Transverse colon (tissue), 4 donors: ENCODE data around the gene SH3RF1. TPM values are rescaled to one million over a fixed set of nuclear protein-coding genes. Genes with fewer than 3 reads are reported as not detected.

Experiments used
- DNase-seq: peaks from one replicate; pipeline ENCODE4 v3.0.0-alpha.2; 2019
- H3K27ac ChIP-seq, 4 donors: fragments of 200-600 bp; sonication (generic); 2 replicates each; pipeline ENCODE4 v1.5.1; 2016 to 2018; ENCODE audit warnings: inconsistent platforms in 4 of 4
- H3K27me3 ChIP-seq: fragments of 200-600 bp; sonication (generic); 2 replicates; pipeline ENCODE4 v1.5.1; 2017; ENCODE audit warnings: inconsistent platforms
- H3K36me3 ChIP-seq, 4 donors: fragments of 200-600 bp; sonication (generic); 2 replicates each; pipeline ENCODE4 v1.5.1; 2017 to 2019; ENCODE audit warnings: inconsistent platforms in 4 of 4
- H3K4me1 ChIP-seq, 4 donors: fragments of 200-600 bp; sonication (generic); 2 replicates each; pipeline ENCODE4 v1.5.1; 2017 to 2020; ENCODE audit warnings: inconsistent platforms in 4 of 4
- H3K4me3 ChIP-seq, 4 donors: fragments of 200-600 bp; sonication (generic); 1 replicate in 1 of 4; 2 replicates in 3 of 4; pipeline versions ENCODE4 v1.5.1 to v1.6.1; 2017 to 2019; ENCODE audit warnings: inconsistent platforms in 4 of 4
- H3K9me3 ChIP-seq, 2 donors: fragments of 200-600 bp; sonication (generic); 2 replicates each; pipeline ENCODE4 v1.5.1; 2017 to 2019; ENCODE audit warnings: inconsistent platforms in 2 of 2
- CTCF ChIP-seq, 5 experiments: fragments of 200-600 bp in 3 of 5; fragments of 450-650 bp in 2 of 5; sonication (generic) in 3 of 5; IDR thresholded peaks; 1 replicate in 2 of 5; 2 replicates in 3 of 5; pipeline ENCODE4 v1.5.1; 2016 to 2017; ENCODE audit warnings: antibody characterized with exemption in 5 of 5, inconsistent platforms in 3 of 5, mild to moderate bottlenecking in 2 of 5, moderate library complexity in 1 of 5
- EP300 ChIP-seq: sonication (generic); formaldehyde crosslinking; IDR thresholded peaks from one replicate; pipeline ENCODE4 v1.6.1; 2017; ENCODE audit warnings: antibody characterized with exemption, low read depth
- POLR2A ChIP-seq: fragments of 450-650 bp; IDR thresholded peaks from one replicate; pipeline ENCODE4 v1.6.1; 2016; ENCODE audit warnings: antibody characterized with exemption, mild to moderate bottlenecking, moderate library complexity
- POLR2AphosphoS5 ChIP-seq, 3 donors: sonication (generic); formaldehyde crosslinking; IDR thresholded peaks; one replicate each; pipeline ENCODE4 v1.6.1; 2016; ENCODE audit warnings: antibody characterized with exemption in 3 of 3
- WGBS, 2 donors: methylation state at CpG; one replicate each; pipeline ENCODE4 v1.1.5; 2018; ENCODE audit warnings: low coverage in 1 of 2; 5-methylcytosine and 5-hydroxymethylcytosine counted together
- in situ Hi-C, 4 donors: fragments of 200-750 bp; cut with MboI; loops; one replicate each; pipeline versions ENCODE4 v1.15.0 to v1.15.1; 2017; ENCODE audit warnings: low sequenced_read_pairs in 3 of 4, low pct_ligation_motif_present in 1 of 4, low pct_unique_long_range_greater_than_20kb in 1 of 4
- intact Hi-C: fragments of 100-400 bp; cut with DNase I; formaldehyde crosslinking; loops from one replicate; pipeline ENCODE4 v1.15.1; 2023; ENCODE audit warnings: low total_unique reads
- total RNA-seq, 4 donors: library from RNA; depleted of rRNA; stranded (reverse); fragments of >200 nt; gene quantifications; one replicate each; pipeline ENCODE4 v1.1.0, GENCODE V29; 2016

Gene SH3RF1
- total RNA-seq, 4 donors from 2014 or later: 49.0 to 63.4 (median 54.3) TPM

DNA sequence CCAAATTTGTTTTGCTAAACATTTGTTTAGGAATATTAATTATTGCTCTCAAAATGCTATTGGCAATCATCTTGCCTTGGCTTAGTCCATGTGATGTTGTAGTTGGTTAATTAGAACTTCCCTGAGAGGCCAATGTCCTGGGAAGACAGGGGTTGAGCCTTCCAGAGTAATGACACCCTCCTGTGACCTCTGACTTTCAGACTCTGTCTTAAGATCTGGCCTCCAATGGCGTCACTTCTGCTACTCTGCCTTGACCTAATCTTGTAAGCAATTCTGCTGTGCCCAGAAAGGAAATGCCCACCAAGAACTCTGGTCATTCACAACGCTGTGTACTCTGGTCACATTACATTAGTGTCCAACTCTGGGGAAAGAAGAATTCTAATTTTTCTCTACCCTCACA, 111.9 kb downstream of the SH3RF1 start:
- Histone ChIP-seq H3K4me3 (no peak overlapping the region), H3K9me3 (no peaks in the 10 kb centered on the region), H3K36me3 (peaks cover 0 to 6% (median 0%) of the 10 kb centered on the region in 4 donors), H3K27ac (no peak overlapping the region), H3K4me1 (peaks cover 0 to 37% (median 16%) of the 10 kb centered on the region in 4 donors), H3K27me3 (no peaks in the 10 kb centered on the region)
- no peak for DNase-seq
- intact Hi-C loops: no loop called here
- in situ Hi-C loops: no loop called here
- 78 to 100% methylated on average over 1 to 2 of the region's 2 CpGs for WGBS, 2 donors
- TF ChIP-seq POLR2A (no peak), EP300 (no peak), CTCF (IDR thresholded peaks at IDR 0.05) (no peak), POLR2AphosphoS5 (IDR thresholded peaks at IDR 0.05) (no peak)

GRCh38 chr4:169158046-169158445, 112.7 kb downstream of the SH3RF1 start:
- H3K9me3 ChIP-seq: no peaks in the 10 kb centered on the region
- DNase-seq: no peak
- H3K27ac ChIP-seq: peak overlapping the region in 2 of 4 donors; percentile 28 to 53
- no peaks in the 10 kb centered on the region for H3K27me3 ChIP-seq
- 54 to 83% methylated on average over 2 to 4 of the region's 4 CpGs for WGBS, 2 donors
- H3K36me3 ChIP-seq: peaks cover 0 to 6% (median 0%) of the 10 kb centered on the region in 4 donors
- intact Hi-C loops (no loop called here), in situ Hi-C loops (no loop called here)
- H3K4me3 ChIP-seq: no peak overlapping the region
- peaks cover 0 to 37% (median 16%) of the 10 kb centered on the region in 4 donors for H3K4me1 ChIP-seq
- no peak for TF ChIP-seq EP300
- TF ChIP-seq POLR2A: no peak
- no peak for TF ChIP-seq CTCF (IDR thresholded peaks at IDR 0.05)
- no peak for TF ChIP-seq POLR2AphosphoS5 (IDR thresholded peaks at IDR 0.05)

DNA sequence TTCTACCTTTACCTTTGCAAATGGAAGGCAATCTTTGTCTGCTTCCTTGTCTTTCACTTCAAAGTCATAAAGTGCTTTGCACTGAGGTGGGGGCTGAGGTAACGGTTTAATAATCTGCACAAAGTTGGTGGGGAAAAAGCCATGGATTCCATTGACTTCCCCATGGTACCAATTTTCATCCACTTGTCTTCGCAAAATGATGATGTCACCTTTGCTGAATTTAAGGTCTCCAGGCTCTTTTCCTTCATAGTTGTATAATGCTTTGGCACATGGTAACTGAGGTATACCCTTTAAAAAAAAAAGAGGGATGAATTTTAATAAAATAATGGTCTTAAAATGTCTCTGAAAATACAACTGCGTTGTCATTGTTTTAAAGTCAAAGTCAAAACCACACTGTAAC, 114.4 kb downstream of the SH3RF1 start:
- in situ Hi-C loops (no loop called here), intact Hi-C loops (no loop called here)
- H3K36me3 ChIP-seq: peaks cover 0 to 16% (median 0%) of the 10 kb centered on the region in 4 donors
- H3K4me1 ChIP-seq: peaks cover 0 to 35% (median 16%) of the 10 kb centered on the region in 4 donors
- H3K9me3 ChIP-seq: no peaks in the 10 kb centered on the region
- no peak overlapping the region for H3K27ac ChIP-seq
- no peak for DNase-seq
- no peaks in the 10 kb centered on the region for H3K27me3 ChIP-seq
- no peak for TF ChIP-seq POLR2AphosphoS5 (IDR thresholded peaks at IDR 0.05)
- TF ChIP-seq POLR2A: no peak
- TF ChIP-seq CTCF (IDR thresholded peaks at IDR 0.05): no peak
- TF ChIP-seq EP300: no peak
- 70 to 88% methylated on average over 3 of the region's 3 CpGs for WGBS, 2 donors
- H3K4me3 ChIP-seq: no peak overlapping the region

- H3K9me3 ChIP-seq: no peaks in the 10 kb centered on the region
- intact Hi-C loops: no loop called here
Measured at GRCh38 chr4:169154121-169154520, 116.6 kb downstream of the SH3RF1 start.

More at GRCh38 chr4:169154121-169154520, 116.6 kb downstream of the SH3RF1 start:
- peaks cover 0 to 36% (median 8%) of the 10 kb centered on the region in 4 donors for H3K4me1 ChIP-seq
- no peaks in the 10 kb centered on the region for H3K27me3 ChIP-seq
- 69 to 71% methylated on average over 2 of the region's 2 CpGs for WGBS, 2 donors
- in situ Hi-C loops: no loop called here
- DNase-seq: no peak
- H3K27ac ChIP-seq: no peak overlapping the region
- no peak overlapping the region for H3K4me3 ChIP-seq
- peaks cover 0 to 16% (median 0%) of the 10 kb centered on the region in 4 donors for H3K36me3 ChIP-seq
- TF ChIP-seq POLR2A: no peak
- no peak for TF ChIP-seq POLR2AphosphoS5 (IDR thresholded peaks at IDR 0.05)
- TF ChIP-seq CTCF (IDR thresholded peaks at IDR 0.05): no peak
- no peak for TF ChIP-seq EP300
